ENCODE data around the gene GADL1. TPM values are rescaled to one million over a fixed set of nuclear protein-coding genes. Genes with fewer than 3 reads are reported as not detected.

Gene GADL1
- total RNA-seq, 1 experiment from 2014 or later, result 0.09 TPM

GRCh38 chr3:30779686-30780287 lies 114.7 kb downstream of the GADL1 start:
- Histone ChIP-seq H3K9me3 (ENCODE audit: control insufficient read depth, low read depth, low read length) (no peaks in the 10 kb centered on the region), H4K91ac (ENCODE audit: insufficient read length, low read depth, low read length) (no peak overlapping the region), H3K18ac (ENCODE audit: insufficient read length, low read depth, low read length) (no peak overlapping the region), H3K4me1 (ENCODE audit: insufficient read depth, low read length) (no peaks in the 10 kb centered on the region), H3K79me2 (ENCODE audit: insufficient read depth, low read length) (no peaks in the 10 kb centered on the region), H4K5ac (ENCODE audit: insufficient read length, low read depth, low read length) (no peak overlapping the region), H3K27me3 (ENCODE audit: insufficient read depth, low read length) (no peaks in the 10 kb centered on the region), H3K23ac (ENCODE audit: insufficient read length, low read depth, low read length) (no peak overlapping the region), H2AK5ac (ENCODE audit: insufficient read length, low read length) (no peak overlapping the region), H3K9ac (ENCODE audit: extremely low read depth, insufficient read length, low read length) (no peak overlapping the region), H2BK5ac (ENCODE audit: insufficient read length, low read length) (no peak overlapping the region), H4K20me1 (ENCODE audit: control insufficient read depth, insufficient read depth, insufficient read length) (no peaks in the 10 kb centered on the region), H3K79me1 (ENCODE audit: insufficient read depth, low read depth, low read length, poor library complexity, severe bottlenecking) (no peaks in the 10 kb centered on the region), H2AFZ (ENCODE audit: low read length) (no peak overlapping the region), H4K8ac (replicated peaks; ENCODE audit: insufficient read length, low read depth, low read length) (no peak overlapping the region), H2BK120ac (ENCODE audit: low read depth, low read length, poor library complexity, severe bottlenecking) (no peak overlapping the region), H3T11ph (ENCODE audit: low read length) (no peak overlapping the region), H3K14ac (ENCODE audit: insufficient read depth, low read length) (no peak overlapping the region), H2BK15ac (ENCODE audit: low read depth, low read length) (no peak overlapping the region), H3K4ac (ENCODE audit: low read depth, low read length) (no peak overlapping the region), H2BK12ac (ENCODE audit: insufficient read length, low read depth, low read length) (no peak overlapping the region), H2BK20ac (ENCODE audit: low read depth, low read length, poor library complexity, severe bottlenecking) (no peak overlapping the region), H3K23me2 (ENCODE audit: insufficient read length, low read depth, low read length, poor library complexity, severe bottlenecking) (no peaks in the 10 kb centered on the region), H3K4me2 (ENCODE audit: insufficient read depth, insufficient read length, low read length) (no peak overlapping the region), H3K56ac (ENCODE audit: insufficient read length, low read depth, low read length) (no peak overlapping the region), H3K27ac (ENCODE audit: insufficient read length, low read depth, low read length) (no peak overlapping the region)
- no CpG with 5 or more reads among the region's 1 CpG for WGBS (ENCODE audit: extremely low coverage, insufficient read length, low lambda C conversion rate)
- peak; percentile 74 for TF ChIP-seq CTCF (conservative IDR thresholded peaks at IDR 0.05)
- Mint-ChIP-seq H3K27me3 (ENCODE audit: low read depth) (no peaks in the 10 kb centered on the region), H3K36me3 (ENCODE audit: insufficient read depth in 1 of 3, low read depth in 3 of 3) (no peaks in the 10 kb centered on the region), H3K27ac (no peak overlapping the region), H3K9me3 (no peaks in the 10 kb centered on the region), H3K4me1 (peaks cover 2 to 3% of the 10 kb centered on the region in 2 experiments; a peak in 2 of 4 replicates), H3K4me3 (no peak overlapping the region)
- DNase-seq, result peak; percentile 42

Data from H9 (cell line).